Keratinocyte (primary cell): ENCODE data around the gene GRM1.

ENCODE experiments used
- EZH2 ChIP-seq: IDR thresholded peaks from one replicate; pipeline ENCODE4 v1.6.1; 2012; ENCODE audit warnings: inconsistent platforms, mild to moderate bottlenecking, low read length, moderate library complexity
- TF ChIP-seq, protein P1 (sequence below), 3 experiments: IDR thresholded peaks in 1 of 3; conservative IDR thresholded peaks in 1 of 3; optimal IDR thresholded peaks in 1 of 3; 2 replicates in 2 of 3; 3 replicates in 1 of 3; pipeline versions ENCODE3 to v1.5.1; 2011; ENCODE audit warnings: low read length in 3 of 3, mild to moderate bottlenecking in 3 of 3, moderate library complexity in 2 of 3, control low read depth in 1 of 3, inconsistent platforms in 1 of 3; ENCODE audit not compliant: insufficient read depth in 2 of 3; ENCODE audit errors: extremely low read depth in 1 of 3

DNA sequence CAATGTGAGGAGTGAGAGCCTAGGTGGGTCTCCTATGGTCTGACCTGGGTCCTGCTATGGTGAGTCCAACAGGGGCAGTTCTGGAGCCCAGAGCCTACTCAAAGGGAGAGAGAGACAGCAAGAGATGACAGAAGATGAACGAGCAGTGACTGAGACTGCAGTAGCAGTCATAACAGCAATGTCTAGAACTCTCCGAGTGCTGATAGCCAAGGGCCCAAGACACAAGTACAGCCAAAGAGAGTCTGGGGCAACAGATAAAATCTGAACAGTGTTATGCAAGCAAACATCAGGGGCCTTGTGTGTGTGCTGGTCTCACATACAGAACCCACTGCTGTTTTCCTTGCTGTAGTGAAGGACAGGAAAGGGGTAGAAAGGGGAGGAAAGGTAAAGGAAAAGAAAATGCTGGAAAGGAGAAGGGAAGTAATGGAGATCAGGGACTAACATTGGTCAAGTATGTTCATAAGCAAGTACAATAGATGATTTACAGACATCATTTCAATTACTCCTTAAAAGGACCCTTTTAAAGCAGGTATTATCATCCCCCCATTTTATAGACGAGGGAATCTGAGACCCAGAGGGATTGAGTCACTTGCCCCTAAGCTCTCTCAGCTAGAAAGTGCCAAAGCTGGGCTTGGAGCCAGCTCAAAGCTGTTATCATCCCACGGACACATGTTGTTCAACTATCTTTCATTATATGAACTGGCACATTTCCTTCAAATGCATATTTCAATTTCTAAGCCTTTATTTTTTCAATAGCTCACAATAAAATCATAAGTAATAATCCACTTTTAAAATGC is 332.5 kb downstream of the GRM1 start:
- TF ChIP-seq, protein P1, sequence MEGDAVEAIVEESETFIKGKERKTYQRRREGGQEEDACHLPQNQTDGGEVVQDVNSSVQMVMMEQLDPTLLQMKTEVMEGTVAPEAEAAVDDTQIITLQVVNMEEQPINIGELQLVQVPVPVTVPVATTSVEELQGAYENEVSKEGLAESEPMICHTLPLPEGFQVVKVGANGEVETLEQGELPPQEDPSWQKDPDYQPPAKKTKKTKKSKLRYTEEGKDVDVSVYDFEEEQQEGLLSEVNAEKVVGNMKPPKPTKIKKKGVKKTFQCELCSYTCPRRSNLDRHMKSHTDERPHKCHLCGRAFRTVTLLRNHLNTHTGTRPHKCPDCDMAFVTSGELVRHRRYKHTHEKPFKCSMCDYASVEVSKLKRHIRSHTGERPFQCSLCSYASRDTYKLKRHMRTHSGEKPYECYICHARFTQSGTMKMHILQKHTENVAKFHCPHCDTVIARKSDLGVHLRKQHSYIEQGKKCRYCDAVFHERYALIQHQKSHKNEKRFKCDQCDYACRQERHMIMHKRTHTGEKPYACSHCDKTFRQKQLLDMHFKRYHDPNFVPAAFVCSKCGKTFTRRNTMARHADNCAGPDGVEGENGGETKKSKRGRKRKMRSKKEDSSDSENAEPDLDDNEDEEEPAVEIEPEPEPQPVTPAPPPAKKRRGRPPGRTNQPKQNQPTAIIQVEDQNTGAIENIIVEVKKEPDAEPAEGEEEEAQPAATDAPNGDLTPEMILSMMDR (optimal IDR thresholded peaks at IDR 0.05 in 1 of 3, IDR thresholded peaks at IDR 0.05 in 1 of 3, conservative IDR thresholded peaks at IDR 0.05 in 1 of 3; ENCODE audit: extremely low read depth in 1 of 3, insufficient read depth in 2 of 3, low read length in 3 of 3) = no peak
- TF ChIP-seq EZH2 = no peak
